ENCODE data around the gene PRKAR1B.

Gene PRKAR1B

DNA sequence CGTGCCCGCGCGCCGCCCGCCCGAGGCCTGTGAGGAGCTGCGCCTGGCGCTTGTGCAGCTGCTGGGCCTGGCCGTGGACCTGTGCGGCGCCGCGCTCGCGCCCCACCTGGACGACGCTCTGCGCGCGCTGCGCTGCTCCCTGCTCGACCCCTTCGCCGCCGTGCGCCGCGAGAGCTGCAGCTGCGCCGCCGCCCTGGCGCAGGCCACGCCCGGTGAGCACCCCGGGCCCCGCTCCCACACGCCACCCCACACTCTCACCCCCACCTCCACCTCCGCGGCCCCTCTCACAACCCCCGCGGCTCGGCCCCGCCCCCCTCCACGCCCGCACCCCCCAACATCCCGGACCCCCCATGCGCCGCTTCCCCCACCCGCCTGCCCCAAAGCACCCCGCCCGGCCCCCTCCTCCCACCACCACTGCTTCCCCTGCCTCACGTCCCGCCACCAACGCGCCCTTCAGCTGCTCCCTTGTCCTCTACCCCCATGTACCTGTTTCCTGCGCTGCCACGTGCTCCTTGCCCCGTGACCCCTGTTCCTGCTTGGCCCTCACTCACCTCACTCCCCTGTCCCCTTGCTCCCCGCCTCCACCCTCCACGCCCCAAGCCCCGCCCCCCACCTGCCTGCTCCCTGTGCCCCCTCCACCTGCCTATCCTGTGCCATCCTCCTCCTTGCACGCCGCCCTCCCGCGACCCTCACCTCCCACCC is at the start of gene PRKAR1B:
Gene PRKAR1B, minus strand, starts transcription at position 178 of the 702 bp plus-strand sequence. CDS start 15,776 bp downstream, outside the sequence.
- TF ChIP-seq, protein P1, sequence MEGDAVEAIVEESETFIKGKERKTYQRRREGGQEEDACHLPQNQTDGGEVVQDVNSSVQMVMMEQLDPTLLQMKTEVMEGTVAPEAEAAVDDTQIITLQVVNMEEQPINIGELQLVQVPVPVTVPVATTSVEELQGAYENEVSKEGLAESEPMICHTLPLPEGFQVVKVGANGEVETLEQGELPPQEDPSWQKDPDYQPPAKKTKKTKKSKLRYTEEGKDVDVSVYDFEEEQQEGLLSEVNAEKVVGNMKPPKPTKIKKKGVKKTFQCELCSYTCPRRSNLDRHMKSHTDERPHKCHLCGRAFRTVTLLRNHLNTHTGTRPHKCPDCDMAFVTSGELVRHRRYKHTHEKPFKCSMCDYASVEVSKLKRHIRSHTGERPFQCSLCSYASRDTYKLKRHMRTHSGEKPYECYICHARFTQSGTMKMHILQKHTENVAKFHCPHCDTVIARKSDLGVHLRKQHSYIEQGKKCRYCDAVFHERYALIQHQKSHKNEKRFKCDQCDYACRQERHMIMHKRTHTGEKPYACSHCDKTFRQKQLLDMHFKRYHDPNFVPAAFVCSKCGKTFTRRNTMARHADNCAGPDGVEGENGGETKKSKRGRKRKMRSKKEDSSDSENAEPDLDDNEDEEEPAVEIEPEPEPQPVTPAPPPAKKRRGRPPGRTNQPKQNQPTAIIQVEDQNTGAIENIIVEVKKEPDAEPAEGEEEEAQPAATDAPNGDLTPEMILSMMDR (conservative IDR thresholded peaks at IDR 0.05; ENCODE audit: low read depth, low read length) = no peak
- no peak for DNase-seq (ENCODE audit: low read depth)
- peak within 1 kb of the TSS; percentile 65 for H3K4me3 ChIP-seq (ENCODE audit: low read length)

DNA sequence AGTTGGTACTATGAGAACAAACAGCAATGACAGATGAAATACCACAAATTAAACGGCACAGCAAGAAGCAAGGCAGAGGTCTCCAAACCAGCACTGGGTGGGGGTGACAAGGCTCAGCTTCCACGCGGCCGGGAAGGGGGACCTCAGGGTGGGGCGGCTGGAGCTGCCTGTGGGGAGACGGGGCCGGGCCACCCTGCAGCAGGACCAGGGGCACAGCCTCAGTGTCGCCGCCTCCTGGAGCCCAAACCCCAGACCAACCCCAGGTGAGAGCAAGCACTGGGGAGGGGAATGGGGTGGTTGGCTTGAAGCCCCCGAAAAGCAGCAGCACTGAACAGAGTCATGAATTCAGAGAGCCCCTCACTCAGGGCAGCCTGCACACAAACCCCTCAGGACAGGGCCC is 49.3 kb upstream of the PRKAR1B start:
- no peak overlapping the region for H3K4me3 ChIP-seq (ENCODE audit: low read length)
- TF ChIP-seq, protein P1 (conservative IDR thresholded peaks at IDR 0.05; ENCODE audit: low read depth, low read length) = no peak
- no peak for DNase-seq (ENCODE audit: low read depth)

DNA sequence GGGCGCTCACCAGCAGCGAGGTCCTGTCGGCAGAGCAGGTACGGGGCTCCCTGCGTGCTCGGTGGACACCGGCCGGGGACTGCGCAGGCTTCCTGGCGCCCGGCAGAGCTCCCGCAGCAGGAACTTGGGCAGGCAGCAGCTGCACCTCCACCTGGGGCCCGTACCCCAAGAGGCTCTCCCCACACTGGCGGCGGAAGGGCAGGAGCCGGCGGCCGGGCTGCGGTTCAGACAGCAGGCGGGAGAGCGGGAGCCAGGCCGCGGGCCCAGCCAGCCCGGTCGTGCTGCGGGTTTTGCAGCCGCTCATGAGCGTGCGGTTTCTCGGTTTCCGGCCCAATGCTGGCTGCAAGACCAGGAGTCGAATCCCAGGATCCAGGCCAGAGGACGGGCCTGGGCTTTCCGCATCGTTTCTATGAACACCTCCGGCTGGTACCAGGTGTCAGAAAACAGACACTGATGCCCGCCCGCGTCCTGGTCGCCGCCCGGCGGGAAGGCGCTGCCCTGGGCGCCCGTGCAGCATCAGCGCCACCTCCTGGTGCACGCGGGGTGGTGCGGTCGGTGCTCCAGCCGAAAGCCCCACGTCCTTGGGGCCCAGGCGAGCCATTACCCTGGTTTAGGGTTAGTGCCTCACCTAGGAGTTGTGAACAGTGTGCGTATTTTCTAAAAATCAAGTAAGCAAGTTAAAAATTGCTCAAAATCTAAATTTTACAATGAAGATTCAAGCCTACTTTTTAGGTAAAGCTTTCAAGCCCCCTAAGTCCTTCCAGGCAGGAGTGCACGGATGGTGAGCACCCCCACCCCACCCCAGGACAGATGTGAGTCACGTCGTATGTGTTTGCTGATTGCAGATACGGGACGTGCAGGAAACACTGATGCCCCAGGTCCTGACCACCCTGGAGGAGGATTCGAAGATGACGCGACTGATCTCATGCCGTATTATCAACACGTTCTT is 47.4 kb upstream of the PRKAR1B start:
- DNase-seq (ENCODE audit: low read depth) = no peak
- TF ChIP-seq, protein P1 (conservative IDR thresholded peaks at IDR 0.05; ENCODE audit: low read depth, low read length) = peak; percentile 73
- no peak overlapping the region for H3K4me3 ChIP-seq (ENCODE audit: low read length)

- TF ChIP-seq, protein P1 (conservative IDR thresholded peaks at IDR 0.05; ENCODE audit: low read depth, low read length) = no peak
- H3K4me3 ChIP-seq (ENCODE audit: low read length) = no peak overlapping the region
- DNase-seq (ENCODE audit: low read depth) = no peak
Measured at GRCh38 chr7:773622-773915, 46.5 kb upstream of the PRKAR1B start.

DNA sequence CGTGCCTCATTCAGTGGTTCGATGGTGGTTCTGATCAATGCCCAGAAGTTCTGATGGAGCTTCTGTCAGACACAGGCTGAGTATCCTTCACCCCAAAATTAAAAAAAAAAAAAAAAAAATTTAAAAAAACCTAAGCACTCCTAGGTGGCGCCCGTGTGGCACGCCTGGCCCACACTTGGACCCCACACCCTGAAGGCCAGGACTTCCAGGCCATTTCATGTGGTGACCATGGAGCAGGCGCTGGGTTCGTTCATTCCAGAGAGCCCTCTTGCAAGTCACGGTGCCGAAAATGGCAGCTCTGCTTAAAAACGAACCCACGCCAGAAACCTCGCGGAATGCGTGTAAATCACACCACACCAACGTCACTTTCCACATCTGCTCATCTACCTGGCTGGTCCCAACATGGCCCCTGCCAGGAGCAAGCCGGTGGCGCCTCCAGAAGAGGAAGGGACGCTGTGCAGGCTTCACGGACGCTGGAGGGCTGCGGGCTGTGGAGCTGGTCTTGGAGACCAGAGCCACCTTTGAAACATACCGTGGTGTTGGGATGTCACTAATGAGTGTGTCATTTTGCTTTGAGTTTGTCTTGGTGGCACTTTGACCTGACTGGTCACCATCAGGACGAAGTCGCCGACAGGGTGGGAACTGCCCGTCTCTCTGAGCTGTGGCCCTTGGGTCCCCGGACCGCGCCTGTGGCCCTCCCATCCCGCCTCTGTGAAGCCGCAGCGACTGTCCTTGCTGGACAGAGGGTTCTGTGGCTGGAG is 46.0 kb upstream of the PRKAR1B start:
- TF ChIP-seq, protein P1 (conservative IDR thresholded peaks at IDR 0.05; ENCODE audit: low read depth, low read length) = no peak
- H3K4me3 ChIP-seq (ENCODE audit: low read length) = no peak overlapping the region
- no peak for DNase-seq (ENCODE audit: low read depth)

DNA sequence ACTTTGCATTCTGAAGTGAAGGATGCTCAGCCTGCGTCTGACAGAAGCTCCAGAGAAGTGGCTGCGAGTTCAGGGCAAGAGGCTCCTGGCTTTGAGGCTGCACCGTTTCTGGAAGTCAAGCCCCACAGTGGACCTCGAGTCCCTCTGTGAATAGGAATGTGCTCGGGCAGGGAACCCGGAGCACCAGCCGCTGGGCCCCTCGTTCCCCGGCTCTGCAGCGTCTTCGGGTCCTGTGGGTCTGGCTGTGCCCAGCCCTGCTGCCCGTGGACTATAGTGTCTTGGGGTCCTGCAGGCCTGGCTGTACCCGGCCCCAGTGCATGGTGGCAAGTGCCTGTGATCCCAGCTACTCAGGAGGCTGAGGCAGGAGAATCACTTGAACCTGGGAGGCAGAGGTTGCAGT is 45.3 kb upstream of the PRKAR1B start:
- no peak for DNase-seq (ENCODE audit: low read depth)
- TF ChIP-seq, protein P1 (conservative IDR thresholded peaks at IDR 0.05; ENCODE audit: low read depth, low read length) = no peak
- no peak overlapping the region for H3K4me3 ChIP-seq (ENCODE audit: low read length)
